Activated CD8-positive, alpha-beta memory T cell treated with anti-CD3 and anti-CD28 coated beads, Interleukin-2, amount 50 U/mL, for 1 hour (primary cell): Measurements from ENCODE around the gene WNK4.

Experiments
- DNase-seq: peaks from one replicate; pipeline ENCODE4 v3.0.0-alpha.2; 2020; ENCODE audit errors: extremely low read depth

The WNK4 gene

DNA sequence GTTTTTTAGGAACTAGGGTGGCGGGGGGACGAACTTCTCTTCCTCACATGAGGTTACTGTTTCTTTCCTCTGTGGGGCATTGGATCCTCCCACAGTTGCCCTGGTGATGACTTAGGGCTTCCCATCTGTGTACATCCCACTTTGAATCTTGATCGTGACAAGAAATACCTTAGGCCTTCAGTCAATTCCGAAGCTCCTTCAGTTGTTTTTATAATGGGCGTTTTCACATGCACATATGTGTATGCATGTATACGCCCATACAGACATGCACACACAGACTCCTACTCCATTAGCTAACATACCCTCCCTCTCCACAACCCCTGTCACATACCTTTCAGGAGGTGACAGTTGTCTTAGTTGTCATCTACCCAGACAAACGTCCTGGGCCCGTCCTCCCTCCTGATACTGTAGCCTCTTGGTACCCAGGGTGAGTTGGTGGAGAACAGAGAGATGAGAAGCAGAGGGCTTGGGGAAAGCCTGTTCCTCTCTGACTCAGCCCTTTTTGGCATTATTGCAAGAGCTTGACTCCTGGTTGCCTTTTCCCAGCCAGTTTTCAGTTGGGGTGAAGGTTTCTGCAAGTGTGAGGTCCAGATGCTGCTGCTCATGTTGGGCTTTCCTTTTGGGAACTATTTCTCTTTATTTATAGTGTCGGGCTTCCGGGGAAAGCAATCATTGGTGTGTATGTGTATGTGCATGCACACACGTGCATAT is 61.7 kb downstream of the WNK4 start:
- no peak for DNase-seq

DNA sequence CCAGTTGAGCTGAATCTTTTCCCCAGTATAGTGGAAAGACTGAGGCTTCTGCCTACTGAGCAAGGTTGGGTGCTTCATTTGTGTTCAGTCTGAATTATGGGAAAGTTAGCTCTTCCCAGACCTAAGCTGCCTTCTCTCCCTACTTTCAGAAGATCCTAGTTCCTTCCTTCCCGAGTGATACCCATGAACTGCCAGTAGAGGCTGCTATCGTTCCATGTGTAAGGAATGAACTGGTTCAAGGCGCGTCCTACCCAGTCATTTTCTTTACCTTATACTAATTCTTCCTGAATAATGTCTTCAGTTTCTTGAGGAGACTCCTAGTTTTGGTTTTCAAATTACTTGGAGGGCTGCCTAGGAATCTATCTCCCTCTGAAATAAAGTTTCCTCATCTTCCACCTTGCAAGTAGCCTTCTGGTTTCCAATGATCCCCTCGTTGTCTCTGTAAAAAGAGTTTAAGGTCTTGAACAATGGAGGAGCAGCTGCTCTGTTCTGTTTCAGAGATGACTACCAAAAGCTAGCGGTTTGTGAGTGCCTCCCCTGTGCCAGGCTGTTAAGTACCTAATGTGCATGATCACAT is 63.0 kb downstream of the WNK4 start:
- DNase-seq: no peak

DNA sequence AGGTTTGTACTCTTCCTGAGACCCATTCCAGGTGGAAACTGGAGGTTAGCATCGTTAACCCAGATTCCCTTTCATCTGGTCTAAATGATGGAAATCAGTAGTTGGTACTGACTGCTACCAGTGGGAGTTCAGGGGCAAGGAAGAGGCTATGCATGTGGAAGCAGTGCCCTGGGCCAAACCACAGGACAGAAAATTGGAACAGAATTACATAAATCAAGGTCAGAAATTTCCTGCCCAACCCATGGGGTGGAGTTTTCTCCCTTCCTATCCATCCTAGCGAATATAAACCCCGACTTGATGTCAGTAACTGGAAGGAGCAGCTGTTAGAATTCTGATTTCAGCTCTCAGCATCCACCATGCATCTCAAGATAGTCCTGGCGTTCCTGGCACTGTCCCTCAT is 63.9 kb downstream of the WNK4 start, which contains the start of gene AOC2:
TSS of gene AOC2 (plus strand) at position 310 of the 400 bp plus-strand sequence. CDS start at position 357, 47 bp downstream.
- no peak for DNase-seq

DNA sequence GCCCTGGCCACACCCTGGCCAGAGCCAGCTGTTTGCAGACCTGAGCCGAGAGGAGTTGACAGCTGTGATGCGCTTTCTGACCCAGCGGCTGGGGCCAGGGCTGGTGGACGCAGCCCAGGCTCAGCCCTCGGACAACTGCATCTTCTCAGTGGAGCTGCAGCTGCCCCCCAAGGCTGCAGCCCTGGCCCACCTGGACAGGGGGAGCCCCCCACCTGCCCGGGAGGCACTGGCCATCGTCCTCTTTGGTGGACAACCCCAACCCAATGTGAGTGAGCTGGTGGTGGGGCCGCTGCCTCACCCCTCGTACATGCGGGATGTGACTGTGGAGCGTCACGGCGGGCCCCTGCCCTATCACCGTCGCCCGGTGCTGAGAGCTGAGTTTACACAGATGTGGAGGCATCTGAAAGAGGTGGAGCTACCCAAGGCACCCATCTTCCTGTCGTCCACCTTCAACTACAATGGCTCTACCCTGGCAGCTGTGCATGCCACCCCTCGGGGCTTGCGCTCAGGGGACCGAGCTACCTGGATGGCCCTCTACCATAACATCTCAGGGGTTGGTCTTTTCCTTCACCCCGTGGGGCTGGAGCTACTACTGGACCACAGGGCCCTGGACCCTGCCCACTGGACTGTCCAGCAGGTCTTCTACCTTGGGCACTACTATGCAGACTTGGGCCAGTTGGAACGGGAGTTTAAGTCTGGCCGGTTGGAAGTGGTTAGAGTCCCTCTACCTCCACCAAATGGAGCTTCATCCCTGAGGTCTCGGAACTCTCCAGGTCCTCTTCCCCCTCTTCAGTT is 64.5 kb downstream of the WNK4 start:
- no peak for DNase-seq

DNA sequence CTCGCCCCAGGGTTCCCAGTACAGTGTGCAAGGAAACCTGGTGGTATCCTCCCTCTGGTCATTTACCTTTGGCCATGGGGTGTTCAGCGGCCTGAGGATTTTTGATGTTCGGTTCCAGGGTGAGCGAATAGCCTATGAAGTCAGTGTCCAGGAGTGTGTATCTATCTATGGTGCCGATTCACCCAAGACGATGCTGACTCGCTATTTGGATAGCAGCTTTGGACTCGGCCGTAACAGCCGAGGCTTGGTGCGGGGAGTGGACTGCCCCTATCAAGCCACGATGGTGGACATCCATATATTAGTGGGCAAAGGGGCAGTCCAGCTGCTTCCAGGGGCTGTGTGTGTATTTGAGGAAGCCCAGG is 65.1 kb downstream of the WNK4 start:
- no peak for DNase-seq

DNA sequence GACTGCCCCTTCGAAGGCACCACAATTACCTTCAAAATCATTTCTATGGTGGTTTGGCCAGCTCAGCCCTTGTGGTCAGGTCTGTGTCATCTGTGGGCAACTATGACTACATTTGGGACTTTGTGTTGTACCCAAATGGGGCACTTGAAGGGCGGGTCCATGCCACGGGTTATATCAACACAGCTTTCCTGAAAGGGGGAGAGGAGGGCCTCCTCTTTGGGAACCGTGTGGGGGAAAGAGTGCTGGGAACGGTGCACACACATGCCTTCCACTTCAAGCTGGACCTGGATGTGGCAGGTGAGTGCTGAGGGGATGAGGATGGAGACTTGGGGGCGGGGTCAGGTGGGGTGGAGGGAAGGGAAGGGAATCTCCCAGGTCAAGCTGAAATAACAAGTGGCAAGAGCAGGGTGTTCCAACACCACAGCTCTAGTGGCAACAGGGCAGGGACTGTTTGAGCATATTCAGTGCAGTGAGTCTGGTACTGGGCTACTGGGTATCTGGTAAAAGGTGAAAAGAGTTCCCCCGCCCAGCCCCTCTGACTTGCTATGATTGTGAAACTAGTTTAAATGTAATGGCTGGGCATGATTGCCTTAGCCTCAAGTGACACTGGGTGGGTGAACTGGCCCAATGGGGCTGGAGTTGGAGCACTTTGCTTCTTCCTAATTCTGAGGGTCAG is 65.6 kb downstream of the WNK4 start:
- DNase-seq: no peak
